Fibroblast of lung (primary cell): ENCODE measurements around the gene MACF1.

ENCODE experiments used
- CTCF ChIP-seq, 2 donors: IDR thresholded peaks in 1 of 2; conservative IDR thresholded peaks in 1 of 2; 1 replicate in 1 of 2; 2 replicates in 1 of 2; pipeline ENCODE4 v1.5.1; 2011 to 2012; ENCODE audit warnings: low read length in 2 of 2, control low read depth in 1 of 2, inconsistent platforms in 1 of 2, low read depth in 1 of 2, mild to moderate bottlenecking in 1 of 2
- EZH2 ChIP-seq: IDR thresholded peaks from 2 replicates; pipeline ENCODE4 v1.5.1; 2012; ENCODE audit warnings: low read length, control low read depth, mild to moderate bottlenecking; ENCODE audit errors: missing control alignments

GRCh38 chr1:39213511-39214002 lies 9.1 kb downstream of the MACF1 start:
- TF ChIP-seq CTCF (conservative IDR thresholded peaks at IDR 0.05 in 1 of 2, IDR thresholded peaks at IDR 0.05 in 1 of 2; ENCODE audit: low read depth in 1 of 2, low read length in 2 of 2): no peak
- TF ChIP-seq EZH2: no peak
